HG03108 (cell line): ENCODE results near the gene YIPF1.
"Not testable (repeated sequence)": the region's sequence is repeated elsewhere in the genome, so short reads cannot be mapped to it uniquely, and the experiment has no call there.

ENCODE experiments used
- ATAC-seq: cut with Tn5 transposase; IDR thresholded peaks from one replicate; pipeline ENCODE4 v1.9.1; 2021; ENCODE audit warnings: moderate library complexity; ENCODE audit not compliant: unreplicated experiment

YIPF1 gene

DNA sequence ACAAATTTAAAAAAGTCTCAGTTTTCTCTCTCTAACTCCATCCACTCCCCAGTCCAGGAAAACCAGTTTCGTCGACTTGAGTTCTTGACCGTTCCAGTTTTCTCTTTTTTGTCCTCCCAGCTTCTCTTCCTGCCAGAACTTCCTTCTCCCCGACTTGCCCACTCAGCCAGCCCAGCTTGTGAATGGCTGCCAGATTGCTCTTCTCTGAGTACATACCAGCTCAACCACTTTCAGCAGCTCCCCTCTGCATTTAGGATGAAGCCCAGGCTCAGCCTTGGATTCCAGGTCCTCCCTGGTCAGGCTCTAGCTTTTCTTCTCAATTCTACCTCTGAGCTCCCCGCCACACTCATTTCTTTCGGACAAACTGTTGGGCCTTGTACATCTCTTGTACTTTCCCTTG, 5.8 kb upstream of the YIPF1 start:
- no peak for ATAC-seq

DNA sequence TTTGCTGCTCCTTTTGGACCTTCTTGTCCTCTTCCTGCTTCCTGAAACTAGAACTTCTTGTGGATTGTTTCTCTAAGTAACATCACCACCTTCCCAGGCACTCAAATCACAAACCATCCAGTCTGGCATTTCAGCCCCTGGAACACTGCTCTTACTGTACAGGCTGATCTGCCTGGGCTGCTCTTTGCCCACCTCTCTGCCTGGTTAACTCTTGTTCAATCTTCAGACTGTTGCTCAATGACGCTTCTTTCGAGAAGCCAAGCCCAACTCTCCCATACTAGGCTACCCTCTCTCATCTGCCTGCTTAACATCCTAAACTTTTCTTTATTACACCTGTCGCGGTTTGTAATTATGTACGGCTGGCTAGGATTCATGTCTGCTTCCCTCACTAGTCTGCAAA, 5.0 kb upstream of the YIPF1 start:
- no peak for ATAC-seq

DNA sequence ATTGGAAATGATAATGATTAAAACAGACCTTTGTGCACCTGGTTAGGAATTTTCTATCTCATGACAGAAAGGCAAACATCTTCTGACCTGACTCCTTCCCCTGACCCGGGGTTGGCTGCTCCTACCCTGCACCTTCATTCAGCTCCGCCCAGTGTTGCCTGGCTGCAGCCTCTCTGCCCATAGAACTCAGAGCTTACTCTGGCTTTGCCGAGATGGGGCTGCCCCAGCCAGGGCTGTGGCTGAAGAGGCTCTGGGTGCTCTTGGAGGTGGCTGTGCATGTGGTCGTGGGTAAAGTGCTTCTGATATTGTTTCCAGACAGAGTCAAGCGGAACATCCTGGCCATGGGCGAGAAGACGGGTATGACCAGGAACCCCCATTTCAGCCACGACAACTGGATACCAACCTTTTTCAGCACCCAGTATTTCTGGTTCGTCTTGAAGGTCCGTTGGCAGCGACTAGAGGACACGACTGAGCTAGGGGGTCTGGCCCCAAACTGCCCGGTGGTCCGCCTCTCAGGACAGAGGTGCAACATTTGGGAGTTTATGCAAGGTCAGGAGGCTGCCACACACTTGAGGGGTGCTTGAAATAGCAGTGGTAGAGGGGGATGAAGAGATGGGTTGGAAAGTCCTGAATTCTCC, 4.5 kb upstream of the YIPF1 start, which contains the start of gene DIO1:
DIO1 (plus strand) TSS at position 189 of the 638 bp plus-strand sequence; CDS start at position 213, 24 bp downstream.
- no peak for ATAC-seq

DNA sequence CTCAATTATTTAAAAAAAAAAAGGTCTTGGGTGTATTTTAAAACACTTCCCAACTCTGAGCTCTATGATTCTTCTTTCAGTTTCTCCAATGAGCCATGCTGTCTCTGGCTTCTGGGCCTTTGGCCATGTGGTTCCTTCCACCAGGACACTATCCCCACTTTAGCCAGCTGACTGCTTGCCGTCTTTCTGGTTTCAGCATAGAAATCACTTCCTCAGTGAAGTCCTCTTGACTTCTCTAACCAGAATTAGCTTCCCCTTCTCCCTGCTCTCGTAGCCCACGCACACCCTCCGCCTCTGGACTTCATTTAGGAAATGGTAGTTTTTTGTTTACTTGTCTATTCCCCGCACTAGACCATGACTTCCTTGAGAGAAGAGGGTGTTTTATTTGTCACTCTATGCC, 3.3 kb upstream of the YIPF1 start:
- ATAC-seq = no peak

DNA sequence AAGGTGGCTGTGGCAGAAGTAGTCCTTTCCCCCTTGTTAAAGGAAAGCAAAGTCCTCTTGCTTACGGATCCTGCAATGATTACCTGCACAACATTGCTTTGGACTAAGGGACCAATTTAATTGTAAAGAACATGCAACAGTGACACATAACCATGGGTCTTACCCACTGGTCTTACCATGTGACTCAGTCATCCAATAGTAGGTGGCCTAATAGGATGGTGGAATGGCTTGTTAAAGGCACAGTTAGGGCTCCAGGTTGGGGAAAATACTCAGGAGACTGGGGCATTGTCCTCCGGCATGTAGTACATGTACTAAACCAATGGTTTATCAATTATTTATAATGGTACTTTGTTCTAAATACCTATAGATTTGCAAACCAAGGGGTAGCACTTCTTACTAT, 2.1 kb upstream of the YIPF1 start:
- no peak for ATAC-seq

DNA sequence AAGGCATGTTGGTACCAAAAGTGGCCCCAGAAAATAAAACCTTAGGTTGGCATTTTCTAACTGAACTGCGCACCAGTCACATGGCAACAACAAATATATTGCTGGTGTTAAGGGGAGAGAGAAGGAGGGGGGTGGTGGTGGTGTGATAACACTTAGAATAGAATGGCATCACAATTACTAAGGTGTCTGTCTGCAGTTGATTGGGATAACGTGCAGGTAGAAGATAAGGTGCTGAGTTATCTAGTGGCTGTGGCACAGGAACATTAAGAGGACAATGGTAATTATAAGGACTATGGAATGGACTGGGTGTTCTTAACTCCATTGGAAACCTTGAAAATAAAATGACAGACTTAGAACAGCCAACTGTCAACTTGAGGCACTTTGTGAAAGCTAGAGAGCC, 1.4 kb upstream of the YIPF1 start:
- ATAC-seq = no peak

DNA sequence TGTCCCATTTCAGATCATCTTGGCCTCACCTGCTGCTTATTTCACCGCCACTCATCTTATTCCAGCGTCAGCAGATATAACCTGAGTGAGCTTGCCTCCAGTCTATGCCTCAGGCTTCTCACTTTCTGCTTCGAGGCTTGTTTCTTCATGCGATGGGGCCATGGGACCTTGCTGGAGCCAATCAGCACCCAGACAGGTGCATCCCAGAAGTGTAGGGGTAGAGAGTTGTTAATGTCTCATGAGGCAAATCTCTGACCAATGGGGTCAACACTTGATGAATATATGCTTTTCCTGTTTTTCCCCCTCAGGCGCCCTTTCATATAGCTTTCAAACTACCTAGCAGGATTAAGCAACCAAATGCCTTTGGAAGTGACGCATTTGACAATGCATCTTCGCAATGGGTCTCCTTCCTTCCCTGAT, 935 bp upstream of the YIPF1 start:
- ATAC-seq = no peak

DNA sequence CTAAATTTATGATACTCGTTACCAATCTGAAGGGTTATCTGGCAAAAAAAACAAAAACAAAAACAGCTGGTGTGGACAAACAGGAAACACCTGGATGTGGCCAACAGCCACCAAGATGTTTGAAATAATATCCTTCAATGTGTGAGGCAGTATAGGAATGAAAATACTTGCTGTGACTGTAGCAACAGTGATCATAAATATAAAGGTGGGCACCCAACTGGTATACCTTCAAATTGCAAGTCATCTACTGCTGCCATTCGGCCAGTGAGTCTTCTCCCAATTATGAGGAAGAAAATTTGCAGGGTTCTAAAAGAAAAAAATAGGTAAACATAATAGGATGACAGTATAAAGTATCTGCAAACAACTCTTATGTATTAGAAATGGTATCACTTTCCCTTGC, 916 bp downstream of the YIPF1 start:
- ATAC-seq = no peak

DNA sequence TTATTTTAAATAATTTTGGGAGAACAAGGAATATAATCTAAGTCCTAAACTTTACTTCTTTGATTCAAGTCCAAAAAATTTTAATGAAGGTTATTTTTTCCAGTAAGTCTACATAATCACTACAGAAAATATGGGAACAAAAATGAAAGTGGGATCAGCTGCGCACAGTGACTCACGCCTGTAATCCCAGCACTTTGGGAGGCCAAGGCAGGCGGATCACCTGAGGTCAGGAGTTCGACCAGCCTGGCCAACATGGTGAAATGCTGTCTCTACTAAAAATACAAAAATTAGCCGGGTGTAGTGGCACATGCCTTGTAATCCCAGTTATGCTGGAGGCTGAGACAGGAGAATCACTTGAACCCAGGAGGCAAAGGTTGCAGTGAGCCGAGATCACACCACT, 6.0 kb downstream of the YIPF1 start:
- ATAC-seq = not testable (repeated sequence)

DNA sequence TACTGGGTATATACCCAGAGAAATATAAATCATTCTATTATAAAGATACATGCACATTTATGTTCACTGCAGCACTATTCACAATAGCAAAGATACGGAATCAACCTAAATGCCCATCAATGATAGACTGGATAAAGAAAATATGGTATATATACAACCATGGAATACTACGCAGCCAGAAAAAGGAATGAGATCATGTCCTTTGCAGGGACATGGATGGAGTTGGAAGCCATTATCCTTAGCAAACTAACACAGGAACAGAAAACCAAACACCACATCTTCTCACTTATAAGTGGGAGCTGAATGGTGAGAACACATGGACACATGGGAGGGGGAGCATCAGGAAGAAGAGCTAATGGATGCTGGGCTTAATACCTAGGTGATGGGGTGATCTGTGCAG, 7.7 kb downstream of the YIPF1 start:
- not testable (repeated sequence) for ATAC-seq

DNA sequence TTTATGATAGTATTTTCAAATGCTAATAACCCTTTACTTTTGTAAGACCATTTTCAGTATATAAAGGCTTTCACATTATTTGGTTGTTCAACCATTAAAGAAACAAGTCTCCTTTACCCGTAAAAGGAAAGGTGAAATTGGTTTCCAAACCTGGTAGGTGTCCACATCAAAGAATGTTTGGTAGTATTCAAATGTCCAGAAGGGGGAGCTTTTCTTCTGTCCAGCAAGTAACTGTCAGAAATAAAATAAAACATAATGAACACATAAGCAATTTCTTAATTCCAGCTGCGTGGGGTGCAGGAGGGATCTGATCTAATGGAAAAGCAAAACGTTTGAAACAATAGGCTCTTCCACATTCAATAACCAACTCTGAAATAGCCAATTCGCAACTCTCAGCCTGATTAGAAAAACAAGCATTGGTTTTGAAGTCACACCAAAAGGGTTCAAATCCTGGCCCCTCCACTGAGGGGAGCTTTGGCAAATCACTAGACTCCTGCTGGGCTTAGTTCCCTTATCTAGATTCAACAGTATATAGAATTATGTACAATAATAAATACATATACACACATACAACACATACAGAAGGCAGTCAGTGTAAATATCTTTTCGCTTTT, 11.0 kb downstream of the YIPF1 start:
- no peak for ATAC-seq

DNA sequence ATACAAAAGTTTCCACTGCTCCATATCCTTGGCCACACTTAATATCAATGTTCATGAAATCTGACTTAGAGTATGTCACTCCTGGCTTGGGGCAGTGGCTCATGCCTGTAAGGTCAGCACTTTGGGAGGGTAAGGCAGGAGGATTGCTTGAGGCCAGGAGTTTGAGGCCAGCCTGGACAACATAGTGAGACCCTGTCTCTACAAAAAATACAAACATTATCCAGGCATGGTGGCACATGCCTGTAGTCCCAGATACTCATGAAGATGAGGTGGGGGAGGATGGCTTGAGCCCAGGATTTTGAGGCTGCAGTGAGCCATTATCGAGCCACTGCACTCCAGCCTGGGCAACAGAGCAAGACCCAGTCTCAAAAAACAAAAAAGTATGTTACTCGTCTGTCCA, 14.4 kb downstream of the YIPF1 start:
- ATAC-seq = not testable (repeated sequence)

DNA sequence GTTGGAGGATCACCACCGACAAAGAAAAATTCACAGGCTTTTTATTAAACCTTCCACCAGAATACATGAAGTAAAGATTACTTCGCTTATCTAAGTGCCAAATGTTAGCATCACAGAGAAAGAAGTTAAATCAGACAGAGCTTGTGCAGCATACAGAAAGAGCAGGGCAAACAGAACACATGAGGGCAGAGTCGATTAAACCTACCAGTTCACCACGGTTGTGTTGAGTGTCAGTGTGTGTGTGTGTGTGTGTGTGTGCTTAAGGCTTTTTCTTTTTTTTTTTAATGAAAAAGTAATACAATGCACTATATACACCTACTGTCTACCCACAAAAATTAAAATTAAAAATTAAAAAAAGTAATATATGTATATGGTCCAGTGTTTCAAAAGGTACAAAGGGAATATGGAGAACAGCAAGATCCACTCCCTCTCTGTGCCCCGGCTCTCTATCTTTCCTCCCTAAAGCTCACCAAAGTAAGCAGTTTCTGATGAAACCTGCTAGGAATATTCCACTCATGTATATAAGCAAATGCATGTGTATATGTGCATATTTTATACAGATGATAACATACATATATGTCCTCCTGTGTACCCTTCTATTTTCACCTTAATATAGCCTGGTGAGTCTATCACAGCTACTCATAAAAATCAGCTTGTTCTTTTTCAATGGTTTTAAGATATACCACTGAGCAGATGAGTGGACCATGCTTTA, 17.7 kb downstream of the YIPF1 start:
- ATAC-seq = no peak

DNA sequence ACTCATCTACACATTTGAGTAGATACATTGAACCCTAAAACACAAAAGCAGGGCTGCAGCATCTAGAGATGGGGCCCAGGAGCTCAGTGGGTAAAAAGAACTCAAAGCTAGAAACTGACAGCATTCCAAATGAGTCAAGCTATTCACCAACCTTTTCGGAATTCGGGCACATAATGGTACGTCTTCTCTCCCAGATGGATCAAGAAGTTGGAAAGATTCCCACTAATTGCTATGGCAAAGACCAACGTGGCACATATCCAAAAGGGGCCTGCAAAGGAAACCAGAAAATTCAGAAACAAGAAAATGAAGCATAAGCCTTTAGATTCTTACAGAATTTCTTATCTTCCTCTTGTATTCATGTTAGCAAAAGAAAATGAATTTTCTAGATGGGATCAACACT, 18.4 kb downstream of the YIPF1 start:
- ATAC-seq = no peak

DNA sequence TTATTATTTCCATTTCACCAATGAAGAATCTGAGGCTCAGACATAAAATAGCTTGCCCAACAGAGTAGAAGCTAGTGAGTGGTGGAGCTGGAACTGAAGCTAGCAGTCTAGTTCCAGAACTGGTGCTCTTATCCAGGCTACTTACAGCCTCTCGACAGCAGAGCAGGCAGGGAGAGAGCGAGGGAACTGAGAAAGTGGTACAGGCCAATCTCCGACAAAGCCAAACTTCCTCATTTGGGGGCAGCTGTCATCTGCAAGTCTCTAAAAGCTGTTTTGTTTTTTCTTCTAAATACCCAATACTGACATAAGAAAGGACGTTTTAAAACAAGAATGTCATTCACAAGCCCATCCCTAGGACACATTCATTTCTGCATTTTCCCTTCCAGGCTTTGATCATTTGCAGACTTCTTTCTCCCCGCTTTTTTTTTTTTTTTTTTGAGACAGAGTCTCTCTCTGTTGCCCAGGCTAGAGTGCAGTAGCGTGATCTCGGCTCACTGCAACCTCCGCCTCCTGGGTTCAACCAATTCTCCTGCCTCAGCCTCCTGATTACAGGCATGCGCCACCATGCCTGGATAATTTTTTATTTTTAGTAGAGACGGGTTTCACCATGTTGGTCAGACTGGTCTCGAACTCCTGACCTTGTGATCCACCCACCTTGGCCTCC, 20.0 kb downstream of the YIPF1 start:
- ATAC-seq = no peak

DNA sequence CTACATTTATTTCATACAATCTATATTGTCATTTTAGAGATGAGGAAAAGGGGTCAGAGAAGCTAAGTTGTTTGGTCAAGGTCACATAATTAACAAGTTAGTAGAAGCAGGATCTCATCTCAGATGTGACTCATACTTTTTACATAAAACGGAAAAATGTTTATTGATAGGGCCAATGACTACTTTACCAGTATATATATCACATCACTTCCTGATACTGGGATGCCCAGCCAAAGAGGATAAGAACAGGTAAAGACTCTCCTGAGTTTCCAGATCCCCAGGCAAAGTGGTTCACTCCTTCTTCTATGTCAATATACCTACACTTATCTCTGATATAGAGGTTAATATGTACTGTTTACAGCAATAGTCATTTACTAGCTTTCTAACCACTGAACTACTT, 21.0 kb downstream of the YIPF1 start:
- no peak for ATAC-seq

DNA sequence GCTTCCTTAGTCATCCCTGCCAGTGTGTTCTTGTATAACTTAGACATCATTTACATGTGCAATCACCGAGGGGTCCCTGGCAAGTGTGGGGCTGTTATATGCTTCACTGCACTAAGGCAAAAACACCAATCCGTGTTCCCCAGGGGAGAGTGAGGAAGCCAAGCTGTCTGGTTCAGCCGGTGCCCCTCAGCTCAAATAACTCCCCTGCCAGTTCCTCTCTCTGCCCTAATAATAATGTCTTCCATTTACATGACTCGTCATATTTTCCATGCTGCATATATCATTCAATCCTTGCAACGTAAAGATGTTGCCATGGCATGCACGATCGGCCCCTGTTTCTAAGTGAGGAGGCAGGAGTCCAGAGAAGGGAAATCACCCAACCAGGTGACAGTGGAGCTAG, 27.1 kb downstream of the YIPF1 start:
- ATAC-seq = no peak

DNA sequence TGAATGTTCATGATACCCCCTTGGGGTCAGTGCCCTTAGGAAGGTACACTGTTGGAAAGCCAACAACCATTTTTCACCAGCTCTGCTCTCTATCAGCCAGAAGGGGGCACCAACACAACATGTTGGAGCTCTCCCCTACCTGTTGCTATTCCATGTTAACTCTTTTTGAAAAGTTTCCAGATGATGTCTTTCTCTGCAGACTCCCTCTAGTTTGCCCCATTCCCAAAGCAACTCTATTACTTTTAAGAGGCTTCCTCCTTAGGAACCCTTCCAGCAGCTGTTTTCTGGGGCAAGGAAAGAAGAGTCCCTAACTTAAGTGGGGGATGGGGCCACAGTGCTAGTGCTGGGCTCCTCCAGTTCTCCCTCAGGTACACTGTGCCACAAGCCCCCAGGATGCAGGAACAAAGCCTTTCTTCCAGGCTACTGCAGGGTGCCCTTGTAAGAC, 28.6 kb downstream of the YIPF1 start:
- peak; percentile 61 for ATAC-seq

DNA sequence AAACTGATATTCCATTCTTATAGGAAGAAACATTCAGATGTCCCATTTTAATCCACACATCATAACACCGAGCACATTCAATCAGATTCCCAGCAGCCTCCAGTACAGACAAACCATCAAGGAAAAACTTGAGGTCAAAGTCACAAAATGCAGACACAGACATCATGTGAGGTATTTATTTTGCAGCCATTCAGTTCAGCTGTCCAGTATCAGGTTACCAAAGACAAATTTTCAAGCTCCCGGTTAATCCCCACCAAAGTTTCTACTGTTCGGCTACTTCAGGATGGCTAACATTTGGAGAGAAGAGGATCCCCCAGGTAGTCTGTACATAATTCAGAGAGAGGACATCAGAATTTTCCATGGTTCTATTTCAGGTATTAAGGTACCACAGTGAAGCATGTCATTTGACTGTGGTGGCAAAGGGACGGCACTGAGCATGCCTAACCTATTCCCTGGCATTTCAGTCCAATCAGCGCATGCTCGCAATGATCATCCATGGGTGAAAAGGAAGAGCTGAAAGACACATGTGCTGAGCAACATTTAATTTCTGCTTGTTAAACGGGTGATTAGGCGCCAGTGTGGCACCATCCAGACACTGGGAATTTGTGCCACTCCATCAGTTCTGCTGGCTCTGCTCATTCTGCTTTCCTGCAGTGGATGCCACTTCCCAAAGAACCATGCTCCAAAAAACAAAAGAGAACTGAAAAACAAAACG, 37.9 kb downstream of the YIPF1 start:
- ATAC-seq = no peak

DNA sequence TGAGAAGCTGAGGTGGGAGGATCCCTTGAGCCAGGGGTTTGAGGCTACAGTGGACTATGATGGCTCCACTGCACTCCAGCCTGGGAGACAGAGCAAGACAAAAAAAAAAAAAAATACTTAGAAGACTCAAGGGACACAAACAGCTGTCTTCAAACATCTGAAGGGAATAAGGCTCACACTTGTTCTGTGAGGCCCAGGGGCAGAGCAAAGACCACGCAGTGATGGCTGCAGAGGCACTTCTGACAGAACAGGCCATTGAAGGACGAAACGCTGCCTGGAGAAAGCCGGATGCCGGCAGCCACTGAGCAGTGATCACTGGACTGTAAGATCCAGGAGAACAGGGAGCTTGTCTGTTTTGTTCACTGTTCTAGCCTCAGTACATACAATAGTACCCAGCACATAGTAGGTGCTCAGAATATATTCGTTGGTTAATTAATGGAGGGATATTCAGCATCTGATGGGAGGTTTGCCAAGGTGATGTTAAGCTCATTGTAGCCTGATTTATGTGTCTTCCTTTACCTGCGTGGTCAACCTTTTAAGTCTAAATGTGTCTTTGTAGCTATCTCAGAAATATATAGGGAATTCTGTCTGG, 39.4 kb downstream of the YIPF1 start:
- no peak for ATAC-seq

DNA sequence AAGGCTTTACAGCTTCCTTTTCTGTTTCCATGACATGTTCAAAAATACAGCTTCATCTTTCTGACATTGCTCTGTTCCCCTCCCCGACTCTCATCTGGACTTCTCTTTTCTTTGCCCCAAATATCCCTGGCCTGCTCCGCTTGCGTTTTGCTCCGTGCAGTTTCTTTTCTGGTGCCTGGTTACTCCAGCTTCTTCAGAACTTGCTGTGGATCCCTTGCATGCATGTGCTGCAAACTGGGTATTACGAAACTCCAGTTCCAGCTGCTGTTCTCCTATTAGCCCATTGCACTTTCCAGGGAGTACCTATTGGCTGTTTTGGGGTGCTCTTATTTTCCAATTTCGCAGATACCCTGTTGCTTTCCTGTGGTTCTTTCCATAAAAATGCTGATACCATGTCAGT, 41.6 kb downstream of the YIPF1 start:
- ATAC-seq = no peak
